ENCODE data around the gene SIRT5.

Gene SIRT5

DNA sequence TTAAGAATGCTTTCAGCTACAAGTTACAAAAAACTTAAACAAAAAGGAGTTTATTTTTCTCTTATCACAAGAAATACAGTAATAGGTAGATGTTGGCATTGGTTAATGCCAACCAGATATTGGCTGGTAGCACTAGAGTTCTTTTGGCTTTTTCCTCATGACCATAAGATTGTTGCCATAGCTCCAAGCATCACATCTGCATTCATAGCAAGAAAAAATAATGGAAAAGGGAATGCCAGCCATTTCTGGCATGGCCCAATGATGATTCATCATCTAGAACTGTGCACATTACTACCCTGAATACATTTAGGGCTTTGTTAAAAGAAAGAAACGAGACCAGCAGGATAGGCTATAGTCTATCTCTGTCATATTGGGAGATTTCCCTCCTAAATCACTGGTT is 20.8 kb upstream of the SIRT5 start:
- DNase-seq: no peak

DNA sequence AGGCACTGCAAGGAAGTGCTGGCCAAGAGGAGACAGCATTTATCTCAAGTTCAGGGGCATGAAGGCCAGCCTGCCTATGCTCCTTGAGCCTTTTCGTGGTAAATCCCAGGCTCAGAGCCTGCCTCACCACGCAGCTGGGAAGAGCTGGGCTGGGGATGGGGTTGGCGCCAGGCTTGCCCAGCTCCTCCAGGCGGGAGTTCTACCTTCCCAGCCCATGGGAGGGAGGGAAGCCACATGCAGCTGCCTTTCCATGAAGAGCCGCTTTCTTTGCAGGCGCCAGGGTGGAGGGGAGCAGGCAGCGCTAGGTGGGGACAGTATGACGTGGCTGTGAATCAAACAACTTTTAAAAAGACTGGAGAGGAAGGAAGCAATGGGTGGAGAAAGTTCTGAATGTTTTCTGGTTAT is 19.5 kb upstream of the SIRT5 start:
- DNase-seq: peak; percentile 22

- no peak for DNase-seq
These were observed 16.6 kb upstream of the SIRT5 start for GRCh38 chr6:13557841-13558240.

DNA sequence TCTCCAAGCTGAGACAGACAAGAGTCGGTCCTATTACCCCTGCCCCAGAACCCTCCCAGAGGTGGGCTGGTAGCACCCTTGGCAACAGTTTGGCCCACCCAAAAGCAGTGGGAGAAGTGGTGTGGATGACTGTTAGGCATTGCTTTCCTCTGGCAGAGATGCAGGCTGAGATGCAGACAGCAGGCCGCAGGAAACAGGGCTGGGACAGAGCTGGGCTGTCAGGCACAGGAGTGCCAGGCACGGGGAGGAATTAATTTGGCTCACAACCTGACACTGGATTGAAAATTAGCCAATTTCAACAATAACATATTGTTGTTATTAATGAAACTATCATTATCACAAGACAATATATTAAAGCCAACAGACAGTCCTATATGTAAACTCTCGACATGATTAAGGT is 15.7 kb upstream of the SIRT5 start:
- no peak for DNase-seq

GRCh38 chr6:13559251-13559650 is 15.2 kb upstream of the SIRT5 start:
- no peak for DNase-seq

DNA sequence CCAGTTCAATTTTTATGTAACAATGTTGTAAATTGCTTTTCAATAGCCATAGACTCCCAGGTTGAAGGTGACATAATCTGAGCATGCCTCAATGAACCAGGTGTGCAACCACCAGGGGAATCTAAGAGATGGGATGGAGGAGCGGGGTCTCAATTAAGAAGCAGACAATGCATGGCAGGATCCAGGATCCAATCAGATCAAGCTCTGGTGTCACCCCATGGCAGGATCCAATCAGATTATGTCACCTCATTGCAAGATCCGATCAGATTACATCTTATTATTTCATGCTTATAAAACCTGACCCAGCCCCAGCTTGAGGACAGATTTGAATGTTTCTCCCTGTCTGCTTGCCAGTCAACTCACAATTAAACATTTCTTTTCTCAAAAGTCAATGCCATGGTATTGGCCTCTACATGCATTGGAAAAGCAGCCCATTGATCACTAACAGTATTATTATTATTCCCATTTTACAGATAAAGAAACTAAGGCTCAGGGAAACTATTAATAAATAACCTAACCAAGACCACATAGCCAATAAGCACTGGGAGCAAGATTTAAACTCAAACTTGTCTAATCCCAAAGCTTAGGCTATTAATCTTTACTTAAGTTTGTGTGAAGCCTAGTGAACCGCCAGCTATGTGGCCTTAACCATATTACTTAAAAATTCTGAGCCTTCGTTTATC is 14.3 kb upstream of the SIRT5 start:
- DNase-seq: no peak

DNA sequence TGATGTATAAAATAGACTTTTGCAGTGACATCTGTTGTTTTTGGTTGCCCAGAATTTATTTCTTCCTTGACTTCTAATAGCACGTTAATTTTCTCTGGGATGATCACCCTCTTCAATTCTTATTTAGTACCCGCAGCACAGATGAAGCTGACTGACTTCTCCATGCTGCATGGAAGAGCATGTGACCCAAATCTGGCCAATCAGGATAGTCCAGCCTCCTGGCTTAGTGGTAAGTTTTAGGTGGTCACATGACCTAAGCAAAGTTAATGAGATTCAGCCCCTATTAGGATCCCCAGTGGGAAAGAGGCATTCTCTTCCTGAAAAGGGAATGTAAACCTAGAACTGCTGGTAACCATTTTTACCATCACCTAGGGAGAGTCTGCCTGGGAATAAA is 13.8 kb upstream of the SIRT5 start:
- DNase-seq: no peak

GRCh38 chr6:13561624-13562267 is 12.7 kb upstream of the SIRT5 start:
- no peak for DNase-seq

DNA sequence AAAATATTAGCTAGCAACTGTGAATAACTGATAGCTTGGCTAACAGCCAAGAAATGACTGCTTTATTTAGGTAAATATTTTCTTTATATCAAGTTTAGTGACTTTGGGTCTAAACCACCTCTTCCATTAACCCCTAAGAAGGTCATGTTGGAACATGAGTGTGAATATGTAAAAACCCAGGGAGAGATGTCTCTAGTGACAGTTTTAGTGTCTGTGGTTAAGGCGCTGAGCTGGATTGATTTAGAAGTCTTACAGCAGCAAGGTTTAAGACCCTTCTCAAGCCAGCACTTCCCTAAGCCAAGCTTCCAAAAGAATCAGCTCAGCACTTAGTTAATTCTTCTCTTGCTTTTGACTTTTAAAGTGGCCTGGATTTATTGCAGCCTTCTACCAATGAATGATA is 11.4 kb upstream of the SIRT5 start:
- DNase-seq: no peak

- no peak for DNase-seq
These were observed 8.5 kb upstream of the SIRT5 start for GRCh38 chr6:13565921-13566320.

DNA sequence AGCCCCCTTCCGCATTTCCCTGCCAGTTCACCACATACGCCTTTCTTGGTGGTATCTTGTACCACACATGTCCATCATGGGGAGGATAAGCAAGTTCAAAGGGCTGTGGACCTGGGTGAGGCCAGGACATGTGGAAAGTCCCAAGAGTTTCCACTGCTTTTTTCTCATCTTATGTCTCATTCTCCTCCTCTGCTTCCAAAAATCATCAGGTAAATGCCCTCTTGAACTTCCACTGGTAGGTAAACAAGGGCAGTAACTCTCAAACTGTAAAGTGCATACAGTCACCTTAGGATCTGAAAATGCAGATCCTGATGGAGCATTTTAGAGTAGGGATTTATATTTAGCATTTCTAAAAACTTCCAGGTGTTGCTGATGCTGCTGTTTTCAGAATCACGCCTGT is 7.9 kb upstream of the SIRT5 start:
- DNase-seq: no peak

DNA sequence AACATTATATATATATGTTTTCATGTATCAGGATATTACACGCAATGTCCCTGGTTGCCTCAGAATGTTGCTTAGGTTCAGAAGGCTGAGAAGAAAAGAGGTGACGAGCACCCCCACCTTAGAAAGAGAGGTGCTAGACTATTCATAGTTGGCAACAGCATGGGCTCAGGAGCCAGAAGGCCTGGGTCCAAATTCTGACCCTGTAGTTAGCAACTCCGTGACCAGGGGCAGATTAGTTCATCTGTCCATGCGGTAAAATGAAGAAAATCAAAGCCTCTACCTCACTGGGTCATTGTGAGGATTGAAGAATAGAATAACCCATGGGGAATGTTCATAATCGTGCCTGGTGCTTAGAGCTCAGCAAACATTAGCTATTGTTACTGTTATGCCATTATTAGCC is 5.4 kb upstream of the SIRT5 start:
- no peak for DNase-seq

GRCh38 chr6:13572240-13572639 is 2.2 kb upstream of the SIRT5 start:
- DNase-seq: no peak

- no peak for DNase-seq
These were observed 1.3 kb upstream of the SIRT5 start for GRCh38 chr6:13572951-13573654.

- DNase-seq: peak; percentile 35
These were observed 711 bp upstream of the SIRT5 start for GRCh38 chr6:13573669-13574110.

- DNase-seq: peak; percentile 94
These were observed 241 bp upstream of the SIRT5 start for GRCh38 chr6:13574149-13574570.

- no peak for DNase-seq
These were observed 975 bp downstream of the SIRT5 start for GRCh38 chr6:13575377-13575775.

- no peak for DNase-seq
These were observed 1.6 kb downstream of the SIRT5 start for GRCh38 chr6:13576017-13576416.

- no peak for DNase-seq
These were observed 3.5 kb downstream of the SIRT5 start for GRCh38 chr6:13577926-13578325.

DNA sequence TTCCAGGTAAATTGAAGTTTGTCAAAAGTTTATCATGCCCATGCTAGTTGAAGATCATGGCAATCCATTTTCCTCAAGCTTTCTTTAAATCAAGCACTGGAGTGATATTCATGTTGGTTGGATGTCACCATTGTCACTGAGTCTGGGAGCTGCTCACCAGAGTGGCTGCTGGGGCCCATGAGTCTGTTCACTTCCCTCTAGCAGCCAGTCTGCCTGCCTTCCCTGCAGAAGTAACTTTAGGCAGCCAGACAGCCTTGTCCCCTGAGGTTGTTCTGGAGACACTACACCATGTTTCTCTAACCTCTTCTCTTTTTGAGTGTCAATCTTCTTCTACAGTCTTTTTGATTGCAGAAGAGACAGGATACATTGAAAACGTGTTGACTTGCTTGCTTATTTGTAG is 5.5 kb downstream of the SIRT5 start:
- no peak for DNase-seq

DNA sequence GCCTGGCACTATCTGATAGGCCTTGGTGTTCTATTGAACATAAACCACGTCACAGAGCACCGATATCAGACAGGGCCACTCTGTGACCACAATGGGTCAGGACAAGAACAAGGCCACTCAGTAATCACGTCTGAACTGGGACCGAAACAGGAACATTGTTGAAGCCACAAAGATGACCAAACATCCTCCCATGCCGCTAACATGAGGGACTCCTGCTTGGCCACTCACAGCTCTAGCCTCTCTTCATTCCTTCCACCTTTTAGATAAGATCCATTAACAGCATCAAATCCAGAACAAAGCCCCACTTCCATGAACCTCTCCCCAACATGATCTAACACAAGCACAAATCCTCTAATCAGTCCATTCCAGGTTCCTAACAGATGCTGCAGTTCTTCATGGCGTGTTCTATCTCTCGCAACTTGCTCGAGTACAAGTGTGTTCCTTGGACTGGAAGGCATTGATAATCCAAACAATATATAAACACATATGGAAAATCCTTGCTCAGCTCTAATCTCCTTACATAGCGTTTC is 7.4 kb downstream of the SIRT5 start:
- DNase-seq: no peak

- peak; percentile 46 for DNase-seq
These were observed 12.5 kb downstream of the SIRT5 start for GRCh38 chr6:13586603-13587542.

GRCh38 chr6:13589801-13590200 is 15.4 kb downstream of the SIRT5 start:
- no peak for DNase-seq

Data from fibroblast of skin of scalp (primary cell).